NCI-H1417 treated with DMSO at 0.1 percent for 48 hours (cell line): ENCODE measurements around the gene KAZN.

Experiments used
- DNase-seq: peaks from one replicate; lab custom pipeline; 2025; lab: John Stamatoyannopoulos, UW

KAZN gene

DNA sequence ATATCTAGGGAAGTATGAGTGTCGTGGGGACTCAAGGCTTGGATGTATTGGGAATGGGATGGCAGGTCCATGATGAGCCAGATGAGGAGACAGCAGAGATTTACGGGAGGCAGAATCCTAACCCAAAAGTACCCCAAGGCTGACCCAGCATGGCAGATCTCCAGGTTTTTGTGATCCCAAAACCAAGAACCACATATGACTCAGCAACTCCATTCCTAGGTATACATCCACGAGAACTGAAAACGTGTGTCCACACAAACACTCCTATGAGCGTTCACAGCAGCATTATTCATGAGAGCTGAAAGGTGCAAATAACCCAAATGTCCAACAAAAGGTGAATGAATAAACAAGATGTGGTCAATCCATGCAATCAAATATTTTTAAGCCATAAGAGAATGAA, 201.5 kb downstream of the KAZN start:
- no peak for DNase-seq

DNA sequence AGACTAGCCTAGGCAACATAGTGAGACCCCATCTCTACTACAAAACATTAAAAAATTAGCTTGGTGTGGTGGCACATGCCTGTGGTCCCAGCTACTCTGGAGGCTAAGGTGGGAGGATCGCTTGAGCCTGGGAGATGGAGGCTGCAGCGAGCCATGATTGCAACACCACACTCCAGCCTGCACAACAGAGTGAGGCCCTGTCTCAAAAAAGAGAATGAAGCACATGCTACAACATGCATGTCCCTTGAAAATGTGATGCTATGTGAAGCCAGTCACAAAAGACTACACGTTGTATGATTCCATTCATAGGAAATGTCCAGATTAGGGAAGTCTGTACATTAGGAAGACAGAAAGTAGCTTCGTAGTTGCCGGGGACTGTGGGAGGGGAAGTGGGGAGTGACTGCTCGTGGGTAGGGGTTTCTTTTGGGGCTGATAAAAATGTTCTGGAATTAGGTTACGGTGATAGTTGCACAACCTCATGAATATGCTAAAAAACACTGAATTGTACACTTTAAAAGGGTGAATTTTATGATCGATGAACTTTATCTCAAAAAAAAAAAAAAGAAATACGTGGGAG, 202.1 kb downstream of the KAZN start:
- DNase-seq: no peak

DNA sequence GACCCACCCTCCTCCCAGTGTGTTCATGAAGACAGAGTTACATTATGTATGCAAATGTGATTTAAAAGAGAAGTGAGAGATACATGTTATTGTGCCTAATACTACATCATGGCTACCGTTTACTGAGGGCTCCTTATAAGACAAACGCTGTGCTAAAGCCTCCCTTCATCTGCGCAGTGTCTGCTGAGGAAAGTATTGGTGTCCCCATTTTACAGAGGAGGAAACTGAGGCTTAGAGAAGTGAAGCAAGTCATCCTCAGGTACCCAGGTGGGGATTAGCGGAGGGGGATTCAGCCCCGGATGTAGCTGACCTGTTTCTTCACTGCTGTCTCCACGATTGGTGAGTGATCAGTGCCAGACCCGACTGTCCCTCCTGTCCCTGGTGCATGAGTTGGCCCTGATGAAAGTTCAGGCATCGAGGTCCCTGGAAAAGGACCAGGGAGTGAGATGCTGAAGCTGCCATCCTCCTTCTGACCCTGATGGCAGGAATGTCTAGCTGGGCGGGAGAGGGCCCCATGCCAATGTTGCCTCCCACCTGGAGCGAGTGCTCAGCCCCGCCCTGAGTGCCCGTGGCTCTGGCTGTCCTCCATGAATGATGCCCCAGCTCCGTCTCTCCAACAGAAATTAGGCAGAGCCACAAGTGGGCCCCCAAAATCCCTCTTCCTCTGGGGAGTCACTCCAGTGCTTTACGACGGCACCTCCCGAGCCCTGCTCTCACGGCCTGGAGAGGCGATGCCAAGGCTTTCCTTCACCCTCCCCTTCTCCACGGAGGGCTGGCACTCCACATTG, 204.7 kb downstream of the KAZN start:
- DNase-seq: no peak

GRCh38 chr1:14804626-14805025, 206.1 kb downstream of the KAZN start:
- DNase-seq: no peak

- no peak for DNase-seq
Observed at GRCh38 chr1:14806772-14807171, 208.3 kb downstream of the KAZN start.

- no peak for DNase-seq
Observed at GRCh38 chr1:14808768-14809167, 210.3 kb downstream of the KAZN start.

GRCh38 chr1:14809191-14809981, 210.9 kb downstream of the KAZN start:
- no peak for DNase-seq

- DNase-seq: no peak
Observed at GRCh38 chr1:14810595-14811361, 212.3 kb downstream of the KAZN start.

DNA sequence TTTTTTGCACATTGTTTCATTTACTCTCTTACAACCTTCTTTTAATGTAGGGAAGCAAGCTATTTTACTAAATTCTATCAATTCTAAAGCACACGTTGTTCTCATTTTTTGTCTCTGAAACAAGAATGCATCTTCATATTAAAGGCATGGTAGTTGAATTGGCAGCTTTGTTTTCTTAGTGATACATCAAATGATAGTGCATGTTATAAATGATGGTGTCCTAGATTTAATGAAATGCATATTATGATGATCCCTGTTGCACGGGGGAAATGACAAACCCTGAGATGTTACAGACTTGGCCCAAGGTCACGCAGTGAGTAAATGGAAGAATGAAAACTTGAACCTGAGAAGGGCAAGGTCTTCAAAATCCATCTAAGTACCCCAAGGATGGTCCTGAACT, 213.1 kb downstream of the KAZN start:
- no peak for DNase-seq

DNA sequence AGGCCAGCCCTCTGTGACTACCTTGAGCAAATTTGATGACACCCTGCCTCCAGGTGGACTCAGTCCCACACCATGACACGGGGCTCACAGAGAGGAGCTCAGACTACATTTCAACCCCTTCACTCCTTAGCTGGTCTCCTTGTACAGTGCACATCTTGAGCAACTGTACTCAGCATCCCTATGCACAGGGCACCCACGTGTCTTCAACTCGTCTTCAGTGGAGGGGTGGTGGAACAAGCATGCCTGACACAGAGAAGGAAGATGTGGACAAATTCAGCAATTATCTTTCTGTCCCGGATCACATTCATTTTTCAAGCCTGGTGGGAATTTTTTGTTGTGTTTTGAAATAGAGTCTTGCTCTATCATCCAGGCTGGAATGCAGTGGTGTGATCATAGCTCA, 213.7 kb downstream of the KAZN start:
- DNase-seq: no peak

DNA sequence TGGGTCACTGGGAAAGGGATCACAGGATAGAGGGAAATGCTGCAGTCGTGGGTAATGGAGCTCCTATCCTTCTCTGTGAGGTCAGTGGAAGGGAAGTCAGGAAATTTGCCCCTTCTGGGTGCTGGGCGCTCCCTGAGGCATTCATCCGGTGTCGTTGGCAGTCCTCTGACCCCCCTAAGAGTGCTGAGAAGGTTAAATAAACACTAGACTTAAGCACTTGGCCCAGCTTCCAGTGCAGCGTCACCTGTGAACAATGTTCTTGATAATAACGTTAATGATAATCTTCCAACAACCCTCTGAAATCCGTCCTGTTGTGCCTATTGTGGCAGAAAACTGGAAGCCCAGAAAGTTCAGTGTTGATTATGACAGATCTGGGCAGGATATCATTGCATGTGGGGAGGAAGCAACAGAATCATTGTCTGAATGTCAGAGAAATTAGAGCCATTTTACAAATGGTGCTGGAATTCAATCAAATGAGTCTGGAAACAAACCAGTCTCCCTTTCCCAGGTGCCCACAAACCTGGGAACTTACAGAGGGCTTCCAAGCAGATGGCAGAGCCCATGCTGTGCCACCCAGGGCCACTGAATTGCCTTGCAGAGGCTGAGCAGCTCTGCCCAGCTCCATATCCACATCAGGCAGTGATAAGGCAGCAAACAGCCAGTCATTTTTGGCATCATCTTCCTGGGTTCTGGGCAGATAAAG, 216.8 kb downstream of the KAZN start:
- no peak for DNase-seq

DNA sequence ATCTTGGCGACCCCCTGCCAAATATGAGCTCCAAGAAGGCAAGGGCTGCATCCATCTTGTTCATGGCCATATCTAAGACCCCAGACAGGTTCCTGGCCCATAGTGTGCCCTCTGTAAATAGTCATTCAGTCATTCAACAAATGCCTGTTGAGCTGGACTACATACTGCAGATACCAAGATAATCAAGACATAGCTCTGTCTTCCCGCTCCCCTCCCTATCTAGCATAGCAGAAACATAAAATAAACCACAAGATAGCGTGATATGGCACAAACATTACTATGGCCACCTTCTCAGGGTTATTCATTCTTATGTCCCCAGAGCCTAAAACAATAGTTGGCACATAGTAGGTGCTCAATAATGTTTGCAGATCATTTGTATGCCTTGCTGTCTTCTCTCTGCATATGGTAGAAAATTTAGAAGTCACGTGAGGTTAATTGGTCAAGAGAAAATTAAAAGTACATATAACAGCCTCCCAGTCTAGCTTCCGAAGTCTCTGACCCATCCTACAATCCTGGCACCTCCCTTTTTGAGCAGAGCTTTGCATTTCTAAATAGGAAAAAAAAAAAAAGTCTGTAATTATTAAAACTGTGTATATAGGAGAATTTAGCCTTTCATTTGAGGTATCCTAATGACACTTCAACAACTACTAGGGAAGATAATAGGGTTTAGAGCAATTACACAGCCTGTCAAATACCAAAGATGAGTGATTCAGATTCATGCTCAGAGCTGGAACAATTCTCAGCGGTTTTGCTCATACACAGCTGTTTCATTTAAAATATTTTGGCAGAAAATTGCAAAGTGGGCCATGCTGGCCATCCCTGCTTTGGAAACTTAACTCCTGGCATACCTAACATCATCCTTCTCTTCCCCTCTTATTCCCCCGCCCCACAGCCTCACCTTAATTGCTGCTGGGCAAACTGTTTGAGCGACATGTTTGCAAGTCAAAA, 219.0 kb downstream of the KAZN start:
- no peak for DNase-seq

GRCh38 chr1:14820295-14821085, 222.0 kb downstream of the KAZN start:
- DNase-seq: no peak

DNA sequence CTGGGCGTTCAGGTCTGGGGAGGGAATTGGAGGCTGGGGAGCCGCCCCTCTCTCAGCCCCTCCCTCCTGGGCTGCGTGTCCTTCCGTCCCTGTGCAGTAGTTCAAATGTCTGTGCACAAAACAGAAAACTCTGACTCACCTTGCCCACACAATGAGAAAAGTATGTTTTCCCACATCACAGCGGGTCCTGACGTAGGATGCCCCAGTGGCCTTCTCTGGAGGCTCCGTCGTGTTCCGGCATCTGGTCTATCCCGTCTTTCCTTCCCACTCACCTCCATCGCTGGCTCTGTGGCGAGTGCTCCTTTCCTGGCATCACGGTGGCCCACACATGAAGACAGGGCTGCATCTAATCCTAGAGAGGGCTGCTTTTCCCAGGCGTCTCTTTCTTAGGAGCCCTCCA, 224.0 kb downstream of the KAZN start:
- DNase-seq: no peak

GRCh38 chr1:14822996-14823395, 224.5 kb downstream of the KAZN start:
- no peak for DNase-seq

DNA sequence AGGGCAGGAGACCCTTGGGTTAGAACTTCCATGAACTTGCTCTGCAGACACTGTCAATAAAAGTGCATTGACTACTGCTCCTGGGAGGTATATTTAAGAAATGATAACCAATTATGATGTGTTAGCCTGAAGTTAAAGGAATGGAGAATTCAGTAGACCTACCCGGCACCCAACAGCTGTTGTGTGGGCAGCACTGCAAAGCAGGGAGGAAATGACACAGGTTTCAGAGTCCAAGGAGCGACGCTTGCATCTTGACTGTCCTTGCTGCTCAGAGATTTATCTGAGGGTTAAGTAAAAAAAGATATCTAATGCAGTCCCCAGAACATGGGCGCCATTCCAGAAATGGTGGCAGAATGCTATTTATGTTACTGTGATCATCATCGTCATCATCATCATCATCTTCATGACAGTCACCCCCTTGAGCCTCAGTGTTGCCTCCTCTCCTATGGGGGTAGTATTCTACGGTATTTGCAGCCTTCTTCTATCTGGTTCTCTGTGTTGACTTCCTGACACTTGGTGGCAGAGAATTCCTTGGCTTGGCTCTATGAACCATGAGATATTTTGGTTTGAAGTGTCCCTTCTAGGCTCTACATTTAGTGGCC, 225.9 kb downstream of the KAZN start:
- DNase-seq: no peak

- no peak for DNase-seq
Observed at GRCh38 chr1:14825396-14825795, 226.9 kb downstream of the KAZN start.

- DNase-seq: no peak
Observed at GRCh38 chr1:14826172-14826636, 227.7 kb downstream of the KAZN start.

- no peak for DNase-seq
Observed at GRCh38 chr1:14826731-14827326, 228.3 kb downstream of the KAZN start.
